ENCODE results near the gene STN1. TPM values are rescaled to one million over a fixed set of nuclear protein-coding genes. Genes with fewer than 3 reads are reported as not detected.

Gene STN1
- total and polyA plus RNA-seq, 2 of the 8 experiments (the other 6 are each of a cell fraction or from before 2014, with no cell fraction given) = 10.1 to 12.4 TPM

GRCh38 chr10:103949728-103950127 lies 31.7 kb upstream of the STN1 start:
- FAIRE-seq (no peak), DNase-seq (ENCODE audit: low read depth in 1 of 2, low spot score in 2 of 2) (no peak)
- no peaks in the 10 kb centered on the region for H3K36me3 ChIP-seq (ENCODE audit: control insufficient read depth in 2 of 4, insufficient read depth in 4 of 4, low read length in 3 of 4)
- H2BK5ac ChIP-seq (ENCODE audit: low read depth, low read length) = no peak overlapping the region
- H2AK5ac ChIP-seq (ENCODE audit: low read depth, low read length) = no peak overlapping the region
- H3K9me3 ChIP-seq (ENCODE audit: insufficient read depth in 2 of 2, low read depth in 1 of 2, low read length in 1 of 2) = no peaks in the 10 kb centered on the region
- H4K8ac ChIP-seq (ENCODE audit: extremely low read depth, insufficient read depth, low read length) = no peak overlapping the region
- H3K23me2 ChIP-seq (ENCODE audit: low read depth, low read length) = no peaks in the 10 kb centered on the region
- no peak overlapping the region for H4K5ac ChIP-seq (ENCODE audit: insufficient read length, low read depth, low read length)
- H3K4me3 ChIP-seq (ENCODE audit: extremely low read depth in 1 of 4, insufficient read depth in 2 of 4, low read depth in 3 of 4, low read length in 4 of 4) = no peak overlapping the region
- no peak overlapping the region for H3K23ac ChIP-seq (ENCODE audit: insufficient read length)
- H3K14ac ChIP-seq (ENCODE audit: insufficient read length) = no peak overlapping the region
- no peak overlapping the region for H2BK15ac ChIP-seq (ENCODE audit: low read length)
- H2BK12ac ChIP-seq (ENCODE audit: low read depth, low read length) = no peak overlapping the region
- no peaks in the 10 kb centered on the region for H3K79me2 ChIP-seq (ENCODE audit: control insufficient read depth in 1 of 2, insufficient read depth in 2 of 2, low read length in 2 of 2)
- no peak overlapping the region for H2AFZ ChIP-seq (ENCODE audit: low read length)
- no peak overlapping the region for H2BK20ac ChIP-seq (ENCODE audit: low read length)
- no peak overlapping the region for H3K4me2 ChIP-seq (ENCODE audit: insufficient read depth in 1 of 2, low read depth in 2 of 2, low read length in 2 of 2)
- POLR2A ChIA-PET (ENCODE audit: partially characterized antibody) = interaction anchor here (1.5 kb wide), 1 partner anchor 18 kb away, joined by 4 read pairs; no protein-coding TSS in a partner anchor
- H3K79me1 ChIP-seq (ENCODE audit: low read depth, low read length) = no peaks in the 10 kb centered on the region
- no peaks in the 10 kb centered on the region for H3K27me3 ChIP-seq (replicated peaks in 1 of 4; ENCODE audit: control insufficient read depth in 3 of 4, extremely low read depth in 1 of 4, insufficient read depth in 3 of 4, low read length in 3 of 4)
- no peaks in the 10 kb centered on the region for H3K4me1 ChIP-seq (replicated peaks in 1 of 4; ENCODE audit: control insufficient read depth in 3 of 4, insufficient read depth in 4 of 4, low read length in 3 of 4)
- H4K20me1 ChIP-seq (replicated peaks in 1 of 2; ENCODE audit: control insufficient read depth in 1 of 2, insufficient read depth in 2 of 2, low read length in 2 of 2) = no peaks in the 10 kb centered on the region
- CTCF ChIA-PET (ENCODE audit: partially characterized antibody) = interaction anchor here (0.5 to 1.4 kb wide), 2 partner anchors 12 to 22 kb away, joined by 3 to 5 read pairs; no protein-coding TSS in a partner anchor
- no peak overlapping the region for H3K18ac ChIP-seq (ENCODE audit: extremely low read depth, low read length)
- H3K9ac ChIP-seq (replicated peaks in 1 of 4; ENCODE audit: extremely low read depth in 1 of 4, low read depth in 3 of 4, low read length in 3 of 4) = no peak overlapping the region; a peak in 1 of 7 replicates
- no peak overlapping the region for H3K4ac ChIP-seq (replicated peaks; ENCODE audit: insufficient read length, low read depth, low read length)
- no peak overlapping the region for H4K91ac ChIP-seq (replicated peaks; ENCODE audit: insufficient read length, low read length)
- no peak overlapping the region for H3K56ac ChIP-seq (replicated peaks; ENCODE audit: insufficient read length, low read depth, low read length)
- WGBS, 2 experiments (ENCODE audit: extremely low coverage in 1 of 2, insufficient coverage in 1 of 2, insufficient read length in 1 of 2, insufficient replicate concordance in 2 of 2, low coverage in 1 of 2, low lambda C conversion rate in 2 of 2, missing lambda C conversion rate in 1 of 2) = 73% methylated on average over 4 of the region's 4 CpGs; no CpG with 5 or more reads in 1 of the 2 experiments
- no peak overlapping the region for H3K27ac ChIP-seq (ENCODE audit: low read depth, low read length)
- TF ChIP-seq FOSL1 (IDR thresholded peaks at IDR 0.05; ENCODE audit: insufficient read depth, low read depth, low read length) (no peak), ZNF274 (IDR thresholded peaks at IDR 0.05; ENCODE audit: borderline replicate concordance, extremely low read depth, low read length) (no peak), TBP (IDR thresholded peaks at IDR 0.05; ENCODE audit: low read depth, low read length) (no peak), GTF2F1 (IDR thresholded peaks at IDR 0.05; ENCODE audit: borderline replicate concordance, low read depth, low read length) (no peak), NANOG (IDR thresholded peaks at IDR 0.05; ENCODE audit: insufficient read depth, low read depth, low read length, poor library complexity, severe bottlenecking) (no peak), EGR1 (IDR thresholded peaks at IDR 0.05; ENCODE audit: borderline replicate concordance, low read depth, low read length) (no peak), EZH2 (IDR thresholded peaks at IDR 0.05; ENCODE audit: low read depth, low read length, severe bottlenecking) (no peak), RAD21 (IDR thresholded peaks at IDR 0.05 in 1 of 2, conservative IDR thresholded peaks at IDR 0.05 in 1 of 2; ENCODE audit: low read depth in 2 of 2, low read length in 2 of 2) (no peak), HDAC2 (IDR thresholded peaks at IDR 0.05; ENCODE audit: borderline replicate concordance in 1 of 2, low read depth in 2 of 2, low read length in 2 of 2) (no peak), RXRA (IDR thresholded peaks at IDR 0.05; ENCODE audit: insufficient read depth, low read depth, low read length) (no peak), PHF8 (conservative IDR thresholded peaks at IDR 0.05; ENCODE audit: low read depth, low read length) (no peak), MAX (IDR thresholded peaks at IDR 0.05) (no peak), HDAC6 (IDR thresholded peaks at IDR 0.05; ENCODE audit: low read depth, low read length) (no peak)
- H2BK120ac ChIP-seq (replicated peaks; ENCODE audit: low read depth, low read length) = no peak overlapping the region

Data from H1 (cell line).